Myocyte (in vitro differentiated cells): ENCODE measurements around the gene TBX5. TPM values are rescaled to one million over a fixed set of nuclear protein-coding genes. Genes with fewer than 3 reads are reported as not detected.

Experiments
- DNase-seq: peaks from one replicate; pipeline ENCODE4 v3.0.0-alpha.2; 2012; ENCODE audit warnings: low read depth
- total RNA-seq: library from RNA; depleted of rRNA; stranded (reverse); fragments of >200 nt; gene quantifications from 2 replicates; pipeline ENCODE4 v1.2.3, GENCODE V29; 2014

TBX5 gene
- total RNA-seq, 1 donor from 2014 or later: not detected

GRCh38 chr12:114321524-114321923, 84.4 kb downstream of the TBX5 start:
- no peak for DNase-seq

- no peak for DNase-seq
Measured at GRCh38 chr12:114320968-114321367, 85.0 kb downstream of the TBX5 start.

GRCh38 chr12:114320101-114320500, 85.8 kb downstream of the TBX5 start:
- DNase-seq: no peak

- DNase-seq: no peak
Measured at GRCh38 chr12:114319422-114319821, 86.5 kb downstream of the TBX5 start.

DNA sequence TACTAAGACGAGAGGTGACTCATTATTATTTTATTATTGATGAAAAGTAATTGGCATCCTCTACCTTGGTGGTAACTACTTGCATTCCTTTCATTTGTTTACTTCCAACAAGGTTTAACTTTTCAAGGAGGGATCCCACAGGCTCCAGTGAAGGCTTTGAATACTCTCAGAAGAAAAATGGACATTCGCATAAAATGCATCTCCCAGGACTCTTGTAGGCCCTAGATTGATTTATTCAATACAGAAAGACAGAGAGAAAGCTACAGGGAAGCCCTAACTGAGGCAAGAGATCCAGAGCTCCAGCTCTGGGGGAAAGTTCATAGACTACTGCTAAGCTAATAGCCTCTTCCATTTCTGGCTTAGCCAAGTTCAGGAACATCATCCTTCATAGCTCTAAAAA, 87.0 kb downstream of the TBX5 start:
- DNase-seq: no peak

- DNase-seq: no peak
Measured at GRCh38 chr12:114316076-114316475, 89.9 kb downstream of the TBX5 start.

DNA sequence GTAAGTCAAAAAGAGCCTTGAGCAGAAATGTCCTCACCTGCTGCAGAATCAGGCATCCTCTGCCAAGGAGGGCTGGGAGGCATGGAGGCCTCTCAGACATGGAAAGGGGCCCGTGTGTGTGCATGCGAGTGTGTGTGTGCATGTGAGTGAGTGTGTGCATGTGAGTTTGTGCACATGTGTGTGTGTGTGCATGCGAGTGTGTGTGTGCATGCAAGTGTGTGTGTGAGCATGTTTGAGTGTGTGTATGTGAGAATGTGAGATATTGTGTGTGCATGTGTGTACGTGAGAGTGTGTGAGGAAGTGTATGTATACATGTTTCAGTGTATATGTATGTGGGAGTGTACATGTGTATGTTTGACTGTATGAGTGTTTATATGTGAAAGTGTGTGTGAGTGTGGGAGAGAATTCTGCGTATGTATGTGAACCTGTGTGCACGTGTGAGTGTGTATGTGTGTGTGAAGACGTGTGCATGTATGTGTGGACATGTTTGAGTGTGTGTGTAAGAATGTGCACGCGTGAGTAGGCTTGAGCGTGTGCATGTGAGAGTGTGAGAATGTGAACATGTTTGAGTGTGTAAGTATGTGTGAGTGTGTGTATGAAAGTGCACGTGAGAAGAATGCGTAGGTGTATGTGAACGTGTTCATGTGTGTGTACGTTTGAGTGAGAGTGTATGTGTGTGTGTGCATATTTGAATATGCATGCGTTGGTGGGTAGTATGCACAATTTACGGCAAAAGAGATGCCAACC, 90.8 kb downstream of the TBX5 start:
- DNase-seq: no peak

DNA sequence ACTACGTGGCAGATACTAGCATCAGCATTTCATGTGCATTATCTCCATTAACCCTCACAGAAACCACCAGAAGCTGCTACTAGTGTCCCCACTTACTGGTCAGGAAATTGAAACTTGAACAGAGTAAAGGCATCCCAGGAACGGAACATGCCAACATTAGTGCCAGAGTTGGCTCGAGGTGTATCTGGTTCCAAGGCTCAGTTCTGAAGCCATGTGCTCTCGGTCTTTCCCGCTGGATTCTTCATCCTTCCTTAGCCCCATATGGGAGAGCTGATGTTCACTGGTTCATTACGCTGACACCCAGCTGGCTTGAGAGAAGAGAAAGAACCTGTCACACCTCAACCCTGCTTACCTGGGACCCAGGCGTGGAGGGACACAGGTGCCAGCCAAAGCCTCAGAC, 91.5 kb downstream of the TBX5 start:
- no peak for DNase-seq

DNA sequence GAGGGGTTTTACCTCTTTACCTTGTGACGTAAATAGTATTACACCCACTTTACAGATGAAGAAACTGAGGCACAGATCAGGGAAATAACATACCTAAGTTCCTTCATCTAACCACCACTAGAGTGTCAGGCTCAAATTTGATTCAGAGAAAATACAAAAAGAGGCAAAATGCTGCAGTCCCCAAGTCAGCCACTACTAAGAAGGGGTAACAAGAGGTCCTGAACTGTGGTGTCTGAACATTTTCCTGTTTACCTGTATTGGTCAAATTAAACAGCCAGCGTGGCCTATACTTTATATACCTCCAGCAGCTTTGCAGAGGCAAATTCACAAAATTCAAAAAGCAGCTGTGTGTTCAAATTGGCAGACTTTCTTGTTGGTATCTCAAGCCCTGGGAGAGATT, 92.0 kb downstream of the TBX5 start:
- no peak for DNase-seq

DNA sequence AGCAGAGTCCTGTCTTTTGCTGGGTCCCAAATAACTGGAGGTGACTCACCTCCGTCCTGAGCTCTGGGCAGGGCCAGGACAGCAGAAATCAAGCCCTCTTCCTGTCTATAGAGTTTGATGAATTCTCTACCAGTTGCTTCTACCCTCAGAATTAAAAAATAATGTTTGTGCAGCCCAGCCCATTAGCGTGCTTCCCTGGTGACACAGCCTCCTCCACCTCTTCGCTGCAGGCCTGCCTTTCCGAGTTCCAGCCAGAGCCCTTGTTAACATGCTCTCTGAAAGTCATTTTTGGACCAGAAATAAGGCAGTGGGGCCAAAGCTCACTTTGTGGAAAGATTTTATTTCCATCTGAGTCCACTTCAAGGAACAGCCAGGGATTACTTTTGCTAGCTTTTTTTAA, 94.0 kb downstream of the TBX5 start:
- no peak for DNase-seq

DNA sequence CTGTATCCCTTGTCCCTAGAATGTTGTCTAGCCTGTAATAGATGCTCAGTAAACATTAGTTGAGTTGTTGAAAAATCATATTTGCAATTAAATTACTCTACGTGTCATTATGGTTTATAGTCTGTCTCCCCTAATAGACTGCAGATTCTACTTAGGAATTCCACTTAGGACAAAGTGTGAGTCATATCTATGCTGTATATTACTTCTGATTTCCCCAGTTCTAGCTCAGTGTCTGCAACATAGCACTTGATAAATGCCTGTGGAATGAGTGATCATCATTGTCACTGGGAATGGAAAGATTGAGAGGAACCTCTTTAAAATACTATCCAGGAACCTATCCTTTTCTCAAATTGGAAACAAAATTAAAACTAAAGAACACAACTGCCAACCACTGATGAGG, 99.3 kb downstream of the TBX5 start:
- no peak for DNase-seq

DNA sequence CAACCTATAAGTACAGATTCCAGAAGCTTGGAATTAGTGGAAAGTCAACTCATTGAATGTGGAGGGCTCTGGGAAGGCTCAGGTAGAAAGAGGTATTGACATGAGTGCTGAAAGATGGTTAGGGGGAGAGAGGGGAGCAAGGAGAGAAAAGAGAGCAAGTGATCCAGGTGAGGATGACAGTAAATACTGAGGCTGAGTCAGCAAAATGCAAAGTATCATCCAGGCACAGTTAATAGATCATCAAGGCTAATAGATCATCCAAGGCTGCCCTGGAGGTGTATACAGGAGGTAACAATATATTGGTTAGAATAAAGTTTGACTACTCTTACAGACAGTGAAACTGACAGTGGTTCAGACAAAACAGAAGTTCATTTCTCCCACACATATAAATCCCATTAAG, 100.5 kb downstream of the TBX5 start:
- no peak for DNase-seq
